ENCODE data around the gene MACROD2. TPM values are rescaled to one million over a fixed set of nuclear protein-coding genes. Genes with fewer than 3 reads are reported as not detected.

MACROD2 gene
- total and polyA plus RNA-seq, 11 donors, result 0.54 to 5.4 (median 2.4) TPM

GRCh38 chr20:15494851-15495250 lies 1499.5 kb downstream of the MACROD2 start:
- Histone ChIP-seq H3K27me3 (no peaks in the 10 kb centered on the region), H3K9me3 (no peaks in the 10 kb centered on the region), H3K36me3 (no peaks in the 10 kb centered on the region), H3K4me3 (no peak overlapping the region), H3K27ac (no peak overlapping the region), H3K4me1 (no peaks in the 10 kb centered on the region)
- ATAC-seq (no peak), DNase-seq (no peak)
- TF ChIP-seq POLR2A (IDR thresholded peaks at IDR 0.05), result no peak
- TF ChIP-seq CTCF (IDR thresholded peaks at IDR 0.05), result no peak
- 86 to 95% (median 87%) methylated on average over 2 of the region's 2 CpGs for WGBS, 4 donors
- intact Hi-C loops (cut with DNase I), result no loop called here

GRCh38 chr20:15496501-15497039 lies 1501.3 kb downstream of the MACROD2 start:
- WGBS, 4 donors, result 77 to 91% (median 87%) methylated on average over 3 of the region's 3 CpGs
- no peak for ATAC-seq

GRCh38 chr20:15498926-15499325 lies 1503.6 kb downstream of the MACROD2 start:
- Histone ChIP-seq H3K4me1 (no peaks in the 10 kb centered on the region), H3K9me3 (no peaks in the 10 kb centered on the region), H3K27me3 (no peaks in the 10 kb centered on the region), H3K36me3 (no peaks in the 10 kb centered on the region), H3K4me3 (no peak overlapping the region), H3K27ac (no peak overlapping the region)
- ATAC-seq, result no peak
- no peak for DNase-seq
- intact Hi-C loops (cut with DNase I), result no loop called here
- TF ChIP-seq POLR2A (IDR thresholded peaks at IDR 0.05) (no peak), CTCF (IDR thresholded peaks at IDR 0.05) (no peak)
- 79 to 83% (median 81%) methylated on average over 2 of the region's 2 CpGs for WGBS, 4 donors

More at GRCh38 chr20:15496501-15497039, 1501.3 kb downstream of the MACROD2 start:
- intact Hi-C loops (cut with DNase I), result no loop called here
- TF ChIP-seq CTCF (IDR thresholded peaks at IDR 0.05) (no peak), POLR2A (IDR thresholded peaks at IDR 0.05) (no peak)
- Histone ChIP-seq H3K9me3 (no peaks in the 10 kb centered on the region), H3K4me3 (no peak overlapping the region), H3K27ac (no peak overlapping the region), H3K27me3 (no peaks in the 10 kb centered on the region), H3K4me1 (no peaks in the 10 kb centered on the region), H3K36me3 (no peaks in the 10 kb centered on the region)
- no peak for DNase-seq

- no peaks in the 10 kb centered on the region for H3K9me3 ChIP-seq
- H3K4me1 ChIP-seq, result no peaks in the 10 kb centered on the region
- H3K27ac ChIP-seq, result no peak overlapping the region
- H3K36me3 ChIP-seq, result no peaks in the 10 kb centered on the region
- TF ChIP-seq POLR2A (IDR thresholded peaks at IDR 0.05) (no peak), CTCF (IDR thresholded peaks at IDR 0.05) (no peak)
- H3K4me3 ChIP-seq, result no peak overlapping the region
- intact Hi-C loops (cut with DNase I), result no loop called here
- H3K27me3 ChIP-seq, result peaks cover 0 to 3% (median 0%) of the 10 kb centered on the region in 9 donors
- DNase-seq (no peak), ATAC-seq (no peak)
- 79 to 84% (median 80%) methylated on average over 5 of the region's 5 CpGs for WGBS, 4 donors
Observed at GRCh38 chr20:15506311-15506710, 1511.0 kb downstream of the MACROD2 start.
